HepG2 (cell line): ENCODE results near the gene MAP1LC3B. TPM values are rescaled to one million over a fixed set of nuclear protein-coding genes. Genes with fewer than 3 reads are reported as not detected.

Experiments
- ARHGAP35 ChIP-seq: sonication (generic); formaldehyde crosslinking; IDR thresholded peaks from 2 replicates; pipeline ENCODE4 v1.9.0; 2022; ENCODE audit warnings: mild to moderate bottlenecking, inconsistent platforms, moderate library complexity, missing genetic modification reagents, borderline replicate concordance
- CREB1 ChIP-seq, 2 experiments: fragments of 450-650 bp in 1 of 2; IDR thresholded peaks; 2 replicates each; pipeline ENCODE4 v1.6.1; 2016 to 2017; ENCODE audit warnings: control low read depth in 1 of 2, mild to moderate bottlenecking in 1 of 2, missing compliant biosample characterization in 1 of 2, missing genetic modification characterization in 1 of 2
- HNRNPL ChIP-seq: fragments of 200-400 bp; formaldehyde crosslinking; IDR thresholded peaks from 2 replicates; pipeline ENCODE4 v1.6.1; 2017; ENCODE audit warnings: mild to moderate bottlenecking, low read depth, low read length
- KAT7 ChIP-seq: IDR thresholded peaks from 2 replicates; pipeline ENCODE4 v1.6.1; 2018; ENCODE audit warnings: borderline replicate concordance, missing compliant biosample characterization
- KLF16 ChIP-seq, 2 experiments: sonication (generic) in 1 of 2; formaldehyde crosslinking in 1 of 2; IDR thresholded peaks; 2 replicates each; pipeline versions ENCODE4 v1.6.1 to v1.8.0; 2016 to 2023; ENCODE audit warnings: missing genetic modification reagents in 2 of 2, missing compliant biosample characterization in 1 of 2
- KMT2A ChIP-seq: sonication (generic); formaldehyde crosslinking; IDR thresholded peaks from 2 replicates; pipeline ENCODE4 v1.4.0; 2020; ENCODE audit warnings: missing genetic modification reagents
- MEF2D ChIP-seq: sonication (generic); formaldehyde crosslinking; IDR thresholded peaks from 2 replicates; pipeline ENCODE4 v1.5.1; 2020; ENCODE audit warnings: mild to moderate bottlenecking, missing genetic modification reagents
- RORA ChIP-seq: sonication (generic); formaldehyde crosslinking; IDR thresholded peaks from 2 replicates; pipeline ENCODE4 v1.5.0; 2020; ENCODE audit warnings: mild to moderate bottlenecking, missing genetic modification reagents, moderate library complexity
- ZNF3 ChIP-seq: IDR thresholded peaks from 2 replicates; pipeline ENCODE4 v1.7.0; 2017; ENCODE audit warnings: inconsistent platforms
- ZNF558 ChIP-seq: sonication (generic); formaldehyde crosslinking; IDR thresholded peaks from 2 replicates; pipeline ENCODE4 v1.9.0; 2022; ENCODE audit warnings: mild to moderate bottlenecking, missing genetic modification reagents, borderline replicate concordance
- ZNF672 ChIP-seq: sonication (generic); formaldehyde crosslinking; IDR thresholded peaks from 2 replicates; pipeline ENCODE4 v1.8.1; 2022; ENCODE audit warnings: missing genetic modification reagents
- polyA plus RNA-seq, 8 experiments: library from polyadenylated mRNA; depleted of rRNA in 3 of 8; stranded (reverse) in 7 of 8; unstranded in 1 of 8; fragments of >200 nt; fragmentation: Illumina TruSeq in 4 of 8; extraction: Trizol in 4 of 8; gene quantifications; 2 replicates each; pipeline versions ENCODE4 v1.2.1 to v1.2.3, GENCODE V29; 2011 to 2016; ENCODE audit warnings: low read depth in 4 of 8, missing spikeins in 1 of 8, mixed read lengths in 1 of 8; ENCODE audit not compliant: insufficient read depth in 1 of 8
- total RNA-seq, 5 experiments: library from RNA; depleted of rRNA; stranded (reverse); fragments of >200 nt; fragmentation: Illumina TruSeq; extraction: Trizol; gene quantifications; 2 replicates each; pipeline ENCODE4 v1.2.3, GENCODE V29; 2016; ENCODE audit warnings: low read depth in 1 of 5
- TF ChIP-seq, protein P1 (sequence below): sonication (generic); formaldehyde crosslinking; IDR thresholded peaks from 2 replicates; pipeline ENCODE4 v1.5.0; 2020; ENCODE audit warnings: mild to moderate bottlenecking, missing genetic modification reagents, borderline replicate concordance
- TF ChIP-seq, protein P2 (sequence below): sonication (generic); formaldehyde crosslinking; IDR thresholded peaks from 2 replicates; pipeline ENCODE4 v1.8.0; 2022; ENCODE audit warnings: mild to moderate bottlenecking, missing genetic modification reagents, moderate library complexity
- TF ChIP-seq, protein P3 (sequence below): sonication (generic); formaldehyde crosslinking; IDR thresholded peaks from 2 replicates; pipeline ENCODE4 v1.4.0; 2020; ENCODE audit warnings: missing genetic modification reagents, mild to moderate bottlenecking, borderline replicate concordance
- TF ChIP-seq, protein P4 (sequence below): sonication (generic); formaldehyde crosslinking; IDR thresholded peaks from 2 replicates; pipeline ENCODE4 v1.5.0; 2020; ENCODE audit warnings: missing genetic modification reagents

Gene MAP1LC3B
- total and polyA plus RNA-seq, 2 of the 13 experiments (the other 11 are each of a cell fraction or from before 2014, with no cell fraction given) = 15.7 to 37.4 TPM

DNA sequence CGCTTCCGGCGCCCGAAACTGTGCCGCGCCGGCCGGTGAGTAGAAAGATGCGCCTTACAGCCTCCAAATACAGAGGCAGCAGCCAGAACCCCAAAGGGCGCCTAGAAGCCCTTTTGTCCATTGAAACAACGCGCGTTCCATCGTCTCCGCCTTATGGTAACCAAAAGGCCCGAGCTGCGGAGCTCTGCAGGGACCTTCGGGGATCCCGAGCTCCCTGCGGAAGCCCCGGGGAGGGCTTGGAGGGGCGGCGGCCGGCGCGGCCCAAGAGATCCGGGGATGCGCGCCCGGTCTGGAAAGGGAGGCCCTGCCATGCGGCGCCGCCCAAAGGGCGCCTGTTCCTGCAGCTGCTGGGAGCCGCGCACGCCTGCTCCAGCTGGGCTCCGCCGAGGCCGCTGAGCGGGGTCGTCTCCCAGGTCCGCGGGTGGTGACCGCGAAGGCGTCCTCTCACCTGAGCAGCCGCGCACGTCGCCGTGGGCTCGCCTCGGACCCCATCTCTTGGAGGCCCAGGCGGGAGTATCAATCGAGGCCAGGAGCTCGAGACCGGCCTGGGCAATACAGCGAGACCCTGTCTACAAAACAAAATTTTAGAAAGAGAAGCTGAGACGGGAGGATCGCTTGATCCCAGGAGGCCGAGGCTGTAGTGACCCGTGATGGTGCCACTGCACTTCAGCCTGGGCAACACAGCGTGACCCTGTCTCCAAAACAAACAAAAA lies 7.8 kb upstream of the MAP1LC3B start (continued):
- TF ChIP-seq ARHGAP35 (CRISPR knock-in tag) (peak; percentile 80; the same call in 1 of the 2 replicates), CREB1 (IDR thresholded peaks at IDR 0.05) (no peak), CREB1 (CRISPR knock-in tag; IDR thresholded peaks at IDR 0.05) (no peak; the same call in 1 of the 2 replicates), MEF2D (no peak; the same call in 1 of the 2 replicates), KMT2A (CRISPR knock-in tag) (no peak; the same call in 1 of the 2 replicates), KLF16 (CRISPR knock-in tag; IDR thresholded peaks at IDR 0.05) (peak in 1 of 2 experiments; percentile 20; a peak in 1 of 4 replicates), ZNF558 (peak; percentile 30; the same call in 1 of the 2 replicates), ZNF3 (CRISPR knock-in tag) (peak; percentile 37), RORA (no peak), ZNF672 (no peak), KAT7 (CRISPR knock-in tag) (peak; percentile 92; the same call in 1 of the 2 replicates), HNRNPL (0 out of 2 replicates have a peak, but pooled peaks have one; percentile 63)
- TF ChIP-seq, protein P1, sequence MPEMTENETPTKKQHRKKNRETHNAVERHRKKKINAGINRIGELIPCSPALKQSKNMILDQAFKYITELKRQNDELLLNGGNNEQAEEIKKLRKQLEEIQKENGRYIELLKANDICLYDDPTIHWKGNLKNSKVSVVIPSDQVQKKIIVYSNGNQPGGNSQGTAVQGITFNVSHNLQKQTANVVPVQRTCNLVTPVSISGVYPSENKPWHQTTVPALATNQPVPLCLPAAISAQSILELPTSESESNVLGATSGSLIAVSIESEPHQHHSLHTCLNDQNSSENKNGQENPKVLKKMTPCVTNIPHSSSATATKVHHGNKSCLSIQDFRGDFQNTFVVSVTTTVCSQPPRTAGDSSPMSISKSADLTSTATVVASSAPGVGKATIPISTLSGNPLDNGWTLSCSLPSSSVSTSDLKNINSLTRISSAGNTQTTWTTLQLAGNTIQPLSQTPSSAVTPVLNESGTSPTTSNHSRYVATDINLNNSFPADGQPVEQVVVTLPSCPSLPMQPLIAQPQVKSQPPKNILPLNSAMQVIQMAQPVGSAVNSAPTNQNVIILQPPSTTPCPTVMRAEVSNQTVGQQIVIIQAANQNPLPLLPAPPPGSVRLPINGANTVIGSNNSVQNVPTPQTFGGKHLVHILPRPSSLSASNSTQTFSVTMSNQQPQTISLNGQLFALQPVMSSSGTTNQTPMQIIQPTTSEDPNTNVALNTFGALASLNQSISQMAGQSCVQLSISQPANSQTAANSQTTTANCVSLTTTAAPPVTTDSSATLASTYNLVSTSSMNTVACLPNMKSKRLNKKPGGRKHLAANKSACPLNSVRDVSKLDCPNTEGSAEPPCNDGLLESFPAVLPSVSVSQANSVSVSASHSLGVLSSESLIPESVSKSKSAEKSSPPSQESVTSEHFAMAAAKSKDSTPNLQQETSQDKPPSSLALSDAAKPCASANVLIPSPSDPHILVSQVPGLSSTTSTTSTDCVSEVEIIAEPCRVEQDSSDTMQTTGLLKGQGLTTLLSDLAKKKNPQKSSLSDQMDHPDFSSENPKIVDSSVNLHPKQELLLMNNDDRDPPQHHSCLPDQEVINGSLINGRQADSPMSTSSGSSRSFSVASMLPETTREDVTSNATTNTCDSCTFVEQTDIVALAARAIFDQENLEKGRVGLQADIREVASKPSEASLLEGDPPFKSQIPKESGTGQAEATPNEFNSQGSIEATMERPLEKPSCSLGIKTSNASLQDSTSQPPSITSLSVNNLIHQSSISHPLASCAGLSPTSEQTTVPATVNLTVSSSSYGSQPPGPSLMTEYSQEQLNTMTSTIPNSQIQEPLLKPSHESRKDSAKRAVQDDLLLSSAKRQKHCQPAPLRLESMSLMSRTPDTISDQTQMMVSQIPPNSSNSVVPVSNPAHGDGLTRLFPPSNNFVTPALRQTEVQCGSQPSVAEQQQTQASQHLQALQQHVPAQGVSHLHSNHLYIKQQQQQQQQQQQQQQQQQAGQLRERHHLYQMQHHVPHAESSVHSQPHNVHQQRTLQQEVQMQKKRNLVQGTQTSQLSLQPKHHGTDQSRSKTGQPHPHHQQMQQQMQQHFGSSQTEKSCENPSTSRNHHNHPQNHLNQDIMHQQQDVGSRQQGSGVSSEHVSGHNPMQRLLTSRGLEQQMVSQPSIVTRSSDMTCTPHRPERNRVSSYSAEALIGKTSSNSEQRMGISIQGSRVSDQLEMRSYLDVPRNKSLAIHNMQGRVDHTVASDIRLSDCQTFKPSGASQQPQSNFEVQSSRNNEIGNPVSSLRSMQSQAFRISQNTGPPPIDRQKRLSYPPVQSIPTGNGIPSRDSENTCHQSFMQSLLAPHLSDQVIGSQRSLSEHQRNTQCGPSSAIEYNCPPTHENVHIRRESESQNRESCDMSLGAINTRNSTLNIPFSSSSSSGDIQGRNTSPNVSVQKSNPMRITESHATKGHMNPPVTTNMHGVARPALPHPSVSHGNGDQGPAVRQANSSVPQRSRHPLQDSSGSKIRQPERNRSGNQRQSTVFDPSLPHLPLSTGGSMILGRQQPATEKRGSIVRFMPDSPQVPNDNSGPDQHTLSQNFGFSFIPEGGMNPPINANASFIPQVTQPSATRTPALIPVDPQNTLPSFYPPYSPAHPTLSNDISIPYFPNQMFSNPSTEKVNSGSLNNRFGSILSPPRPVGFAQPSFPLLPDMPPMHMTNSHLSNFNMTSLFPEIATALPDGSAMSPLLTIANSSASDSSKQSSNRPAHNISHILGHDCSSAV (CRISPR knock-in tag) = no peak
- TF ChIP-seq, protein P2, sequence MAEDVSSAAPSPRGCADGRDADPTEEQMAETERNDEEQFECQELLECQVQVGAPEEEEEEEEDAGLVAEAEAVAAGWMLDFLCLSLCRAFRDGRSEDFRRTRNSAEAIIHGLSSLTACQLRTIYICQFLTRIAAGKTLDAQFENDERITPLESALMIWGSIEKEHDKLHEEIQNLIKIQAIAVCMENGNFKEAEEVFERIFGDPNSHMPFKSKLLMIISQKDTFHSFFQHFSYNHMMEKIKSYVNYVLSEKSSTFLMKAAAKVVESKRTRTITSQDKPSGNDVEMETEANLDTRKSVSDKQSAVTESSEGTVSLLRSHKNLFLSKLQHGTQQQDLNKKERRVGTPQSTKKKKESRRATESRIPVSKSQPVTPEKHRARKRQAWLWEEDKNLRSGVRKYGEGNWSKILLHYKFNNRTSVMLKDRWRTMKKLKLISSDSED (CRISPR knock-in tag) = no peak
- TF ChIP-seq, protein P3, sequence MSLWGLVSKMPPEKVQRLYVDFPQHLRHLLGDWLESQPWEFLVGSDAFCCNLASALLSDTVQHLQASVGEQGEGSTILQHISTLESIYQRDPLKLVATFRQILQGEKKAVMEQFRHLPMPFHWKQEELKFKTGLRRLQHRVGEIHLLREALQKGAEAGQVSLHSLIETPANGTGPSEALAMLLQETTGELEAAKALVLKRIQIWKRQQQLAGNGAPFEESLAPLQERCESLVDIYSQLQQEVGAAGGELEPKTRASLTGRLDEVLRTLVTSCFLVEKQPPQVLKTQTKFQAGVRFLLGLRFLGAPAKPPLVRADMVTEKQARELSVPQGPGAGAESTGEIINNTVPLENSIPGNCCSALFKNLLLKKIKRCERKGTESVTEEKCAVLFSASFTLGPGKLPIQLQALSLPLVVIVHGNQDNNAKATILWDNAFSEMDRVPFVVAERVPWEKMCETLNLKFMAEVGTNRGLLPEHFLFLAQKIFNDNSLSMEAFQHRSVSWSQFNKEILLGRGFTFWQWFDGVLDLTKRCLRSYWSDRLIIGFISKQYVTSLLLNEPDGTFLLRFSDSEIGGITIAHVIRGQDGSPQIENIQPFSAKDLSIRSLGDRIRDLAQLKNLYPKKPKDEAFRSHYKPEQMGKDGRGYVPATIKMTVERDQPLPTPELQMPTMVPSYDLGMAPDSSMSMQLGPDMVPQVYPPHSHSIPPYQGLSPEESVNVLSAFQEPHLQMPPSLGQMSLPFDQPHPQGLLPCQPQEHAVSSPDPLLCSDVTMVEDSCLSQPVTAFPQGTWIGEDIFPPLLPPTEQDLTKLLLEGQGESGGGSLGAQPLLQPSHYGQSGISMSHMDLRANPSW (CRISPR knock-in tag) = 0 out of 2 replicates have a peak, but pooled peaks have one; percentile 4
- TF ChIP-seq, protein P4, sequence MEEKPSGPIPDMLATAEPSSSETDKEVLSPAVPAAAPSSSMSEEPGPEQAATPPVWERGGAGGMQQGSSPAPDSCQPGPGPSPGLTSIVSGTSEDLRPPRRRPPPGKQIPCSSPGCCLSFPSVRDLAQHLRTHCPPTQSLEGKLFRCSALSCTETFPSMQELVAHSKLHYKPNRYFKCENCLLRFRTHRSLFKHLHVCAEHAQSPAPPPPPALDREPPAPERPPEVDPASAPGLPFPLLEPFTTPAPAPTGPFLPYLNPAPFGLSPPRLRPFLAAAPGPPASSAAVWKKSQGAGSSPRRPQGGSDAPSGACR = peak; percentile 85
